Endodermal cell (in vitro differentiated cells): Measurements from ENCODE around the gene PSMD8. TPM values are rescaled to one million over a fixed set of nuclear protein-coding genes. Genes with fewer than 3 reads are reported as not detected.

Experiments
- DNase-seq: peaks from one replicate; pipeline ENCODE4 v3.0.0-alpha.2; 2017
- H3K27ac ChIP-seq: 2 replicates; pipeline ENCODE4 v1.5.1; 2013; ENCODE audit warnings: mild to moderate bottlenecking, low read depth, low read length, moderate library complexity
- H3K27me3 ChIP-seq: 2 replicates; pipeline ENCODE4 v1.6.1; 2013; ENCODE audit warnings: mild to moderate bottlenecking, low read length, moderate library complexity; ENCODE audit not compliant: insufficient read depth, control insufficient read depth, poor library complexity, severe bottlenecking
- H3K36me3 ChIP-seq: 2 replicates; pipeline ENCODE4 v1.7.0; 2013; ENCODE audit warnings: mild to moderate bottlenecking, low read length, moderate library complexity; ENCODE audit not compliant: control insufficient read depth, insufficient read depth
- H3K4me1 ChIP-seq: one replicate; pipeline ENCODE4 v1.7.0; 2013; ENCODE audit warnings: low read length; ENCODE audit not compliant: control insufficient read depth, insufficient read depth
- H3K4me3 ChIP-seq: 2 replicates; pipeline ENCODE4 v1.5.1; 2013; ENCODE audit warnings: mild to moderate bottlenecking, low read length, moderate library complexity
- H3K9ac ChIP-seq: 2 replicates; pipeline ENCODE4 v1.6.1; 2013; ENCODE audit warnings: mild to moderate bottlenecking, low read length, moderate library complexity; ENCODE audit not compliant: poor library complexity, severe bottlenecking; ENCODE audit errors: extremely low read depth
- H3K9me3 ChIP-seq: 2 replicates; pipeline ENCODE4 v1.6.1; 2013; ENCODE audit warnings: mild to moderate bottlenecking, low read length, moderate library complexity; ENCODE audit not compliant: control insufficient read depth
- H3K27ac Mint-ChIP-seq: 2 replicates; pipeline ENCODE4 v1.8.0; 2020; ENCODE audit warnings: mixed read lengths
- H3K27me3 Mint-ChIP-seq: 2 replicates; pipeline ENCODE4 v1.8.0; 2021; ENCODE audit warnings: mild to moderate bottlenecking, mixed read lengths; ENCODE audit not compliant: insufficient read depth
- H3K36me3 Mint-ChIP-seq: 2 replicates; pipeline ENCODE4 v1.8.0; 2020; ENCODE audit warnings: low read depth, mixed read lengths
- H3K4me1 Mint-ChIP-seq: 2 replicates; pipeline ENCODE4 v1.8.0; 2020; ENCODE audit warnings: mixed read lengths
- H3K4me3 Mint-ChIP-seq: 2 replicates; pipeline ENCODE4 v1.8.0; 2020; ENCODE audit warnings: mild to moderate bottlenecking, moderate library complexity, mixed read lengths
- H3K9me3 Mint-ChIP-seq: 2 replicates; pipeline ENCODE4 v1.8.0; 2020; ENCODE audit warnings: mild to moderate bottlenecking, mixed read lengths
- CTCF ChIP-seq: fragments of 200-600 bp; sonication (generic); conservative IDR thresholded peaks from 2 replicates; pipeline ENCODE4 v1.5.0; 2021; ENCODE audit warnings: antibody characterized with exemption, mild to moderate bottlenecking
- WGBS, 2 experiments: methylation state at CpG; one replicate each; pipeline versions ENCODE4 v1.1.5 to v1.1.7; 2013; ENCODE audit warnings: missing lambda C conversion rate in 2 of 2, mixed read lengths in 1 of 2; ENCODE audit not compliant: insufficient coverage in 1 of 2, insufficient read length in 1 of 2; 5-methylcytosine and 5-hydroxymethylcytosine counted together
- total RNA-seq, 2 donors: library from RNA; stranded (reverse); fragmentation: NEBNext Ultra II Directional in 1 of 2; extraction: Animal tissue kit (Norgen Biotek cat#: 25700) in 1 of 2; gene quantifications; 2 replicates in 1 of 2; 3 replicates in 1 of 2; pipeline ENCODE4 v1.2.1, GENCODE V29; 2021

PSMD8 gene
- total RNA-seq, 2 donors from 2014 or later, result 168 to 178 TPM

DNA sequence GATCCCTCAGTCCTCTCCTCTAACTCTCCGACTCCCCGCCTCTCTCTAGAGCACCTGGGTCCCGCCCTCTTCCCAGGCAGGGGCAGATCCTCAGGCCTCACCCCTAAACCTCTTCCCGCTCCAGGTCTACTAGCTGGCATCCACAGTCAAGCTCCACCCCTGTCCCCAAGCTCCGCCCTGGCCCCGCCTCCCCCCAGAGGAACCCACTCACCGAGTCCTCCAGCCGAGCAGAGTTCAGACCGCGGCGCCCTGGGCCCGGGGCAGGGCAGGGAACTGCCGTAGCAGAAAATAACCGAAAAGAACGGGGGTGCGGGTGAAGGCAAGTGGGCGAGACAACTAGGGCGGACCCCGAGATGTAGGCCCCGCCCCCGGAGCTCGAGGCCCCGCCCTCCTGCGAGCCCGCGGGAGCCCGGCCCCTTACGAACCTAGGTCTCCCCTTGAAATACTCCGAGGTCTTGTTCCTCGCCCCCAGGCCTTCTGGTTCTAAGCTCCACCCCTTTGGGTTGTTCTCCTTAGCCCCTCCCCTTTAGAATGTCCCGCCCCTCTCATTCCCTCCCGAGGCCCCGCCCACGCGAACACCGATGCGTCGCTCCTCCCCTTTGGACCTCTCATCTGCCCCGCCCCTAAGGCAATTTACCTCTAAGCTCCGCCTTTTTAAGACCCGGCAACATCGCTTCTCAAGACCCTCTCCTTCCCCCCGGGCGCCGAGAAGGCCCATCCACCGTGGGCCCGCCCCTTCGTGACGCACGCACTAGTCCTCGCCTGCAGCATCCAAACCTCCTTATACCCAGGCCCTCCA lies 13.4 kb downstream of the PSMD8 start, which contains the start of gene GGN:
Gene GGN, minus strand, starts transcription at position 485 of the 799 bp plus-strand sequence. CDS start 773 bp downstream, outside the sequence.
- DNase-seq, result peak; percentile 99
- TF ChIP-seq CTCF, result no peak
- Mint-ChIP-seq H3K9me3 (no peaks in the 10 kb centered on the region), H3K4me1 (peaks cover 8% of the 10 kb centered on the region), H3K36me3 (peaks cover 23% of the 10 kb centered on the region), H3K4me3 (peak within 1 kb of the TSS; percentile 77), H3K27me3 (peaks cover 35% of the 10 kb centered on the region), H3K27ac (peak within 1 kb of the TSS; percentile 94)
- peaks cover 2% of the 10 kb centered on the region for H3K4me1 ChIP-seq
- H3K27me3 ChIP-seq, result no peaks in the 10 kb centered on the region
- peaks cover 13% of the 10 kb centered on the region for H3K36me3 ChIP-seq
- WGBS, 2 experiments, result 2 to 4% methylated on average over 18 to 51 of the region's 51 CpGs
- H3K4me3 ChIP-seq, result peak within 1 kb of the TSS; percentile 94
- H3K27ac ChIP-seq, result peak within 1 kb of the TSS; percentile 78
- no peaks in the 10 kb centered on the region for H3K9me3 ChIP-seq
- H3K9ac ChIP-seq, result peak within 1 kb of the TSS; percentile 69

GRCh38 chr19:38388349-38389100 lies 14.2 kb downstream of the PSMD8 start, which contains the start of gene SPRED3:
SPRED3 (plus strand) TSS chr19:38388697; CDS start chr19:38390303, 1,606 bp downstream.
- 0 to 1% methylated on average over 17 to 39 of the region's 46 CpGs for WGBS, 2 experiments
- no peak for TF ChIP-seq CTCF
- H3K27me3 ChIP-seq, result no peaks in the 10 kb centered on the region
- H3K27ac ChIP-seq, result peak within 1 kb of the TSS; percentile 78
- H3K27ac Mint-ChIP-seq, result peak within 1 kb of the TSS; percentile 94
- peak within 1 kb of the TSS; percentile 77 for H3K4me3 Mint-ChIP-seq
- H3K36me3 ChIP-seq, result peaks cover 6% of the 10 kb centered on the region
- H3K4me1 ChIP-seq, result peaks cover 2% of the 10 kb centered on the region
- peaks cover 8% of the 10 kb centered on the region for H3K4me1 Mint-ChIP-seq
- peaks cover 17% of the 10 kb centered on the region for H3K36me3 Mint-ChIP-seq
- H3K4me3 ChIP-seq, result peak within 1 kb of the TSS; percentile 94
- DNase-seq, result no peak
- no peaks in the 10 kb centered on the region for H3K9me3 Mint-ChIP-seq
- peaks cover 35% of the 10 kb centered on the region for H3K27me3 Mint-ChIP-seq
- H3K9ac ChIP-seq, result peak within 1 kb of the TSS; percentile 69
- H3K9me3 ChIP-seq, result no peaks in the 10 kb centered on the region

- H3K27ac ChIP-seq, result peak overlapping the region; percentile 63
- peaks cover 2% of the 10 kb centered on the region for H3K4me1 ChIP-seq
- Mint-ChIP-seq H3K36me3 (peaks cover 12% of the 10 kb centered on the region), H3K4me3 (peak overlapping the region; percentile 77), H3K9me3 (no peaks in the 10 kb centered on the region), H3K27me3 (peaks cover 36% of the 10 kb centered on the region), H3K27ac (peak overlapping the region; percentile 80), H3K4me1 (peaks cover 11% of the 10 kb centered on the region)
- peak; percentile 82 for DNase-seq
- H3K4me3 ChIP-seq, result peak overlapping the region; percentile 94
- H3K27me3 ChIP-seq, result no peaks in the 10 kb centered on the region
- H3K9me3 ChIP-seq, result no peaks in the 10 kb centered on the region
- no peaks in the 10 kb centered on the region for H3K36me3 ChIP-seq
- 0 to 7% methylated on average over 8 to 26 of the region's 28 CpGs for WGBS, 2 experiments
- no peak for TF ChIP-seq CTCF
- H3K9ac ChIP-seq, result peak overlapping the region; percentile 69
Observed at GRCh38 chr19:38389101-38389925, 14.9 kb downstream of the PSMD8 start.
